ENCODE measurements around the gene GNG12.

The GNG12 gene

DNA sequence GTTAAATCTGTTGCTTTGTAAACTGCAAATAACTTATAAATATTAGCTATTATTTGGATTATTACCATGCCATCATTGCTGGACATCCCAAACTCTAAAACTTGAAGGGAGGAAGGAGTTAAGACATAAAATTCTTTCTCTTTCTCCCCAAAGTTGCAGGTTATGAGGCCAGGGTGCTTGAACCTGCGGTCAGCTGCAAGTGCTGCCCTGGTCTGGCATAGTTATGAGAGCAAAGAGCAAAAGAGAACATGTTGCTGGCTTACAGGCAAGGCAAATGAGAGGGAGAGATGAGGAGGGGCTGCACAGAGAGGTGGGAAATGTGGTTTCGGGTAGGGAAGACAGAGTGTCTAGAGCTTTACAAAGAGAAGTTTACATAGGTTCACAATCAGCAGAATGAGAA, 117.4 kb downstream of the GNG12 start:
- Histone ChIP-seq H3K4me3 (IDR thresholded peaks at IDR 0.05; ENCODE audit: insufficient read depth, low read depth, low read length) (no peak overlapping the region), H3K79me2 (ENCODE audit: insufficient read depth, low read depth) (no peaks in the 10 kb centered on the region), H2AFZ (ENCODE audit: low read depth) (no peak overlapping the region), H3K36me3 (ENCODE audit: insufficient read depth) (no peaks in the 10 kb centered on the region), H3K9ac (no peak overlapping the region), H3K4me2 (no peak overlapping the region), H3K4me1 (ENCODE audit: low read depth, poor library complexity, severe bottlenecking) (peaks cover 16% of the 10 kb centered on the region), H3K27ac (no peak overlapping the region), H4K20me1 (ENCODE audit: insufficient read depth) (no peaks in the 10 kb centered on the region), H3K27me3 (ENCODE audit: insufficient read depth, low read depth) (no peaks in the 10 kb centered on the region)
- TF ChIP-seq, protein P1, sequence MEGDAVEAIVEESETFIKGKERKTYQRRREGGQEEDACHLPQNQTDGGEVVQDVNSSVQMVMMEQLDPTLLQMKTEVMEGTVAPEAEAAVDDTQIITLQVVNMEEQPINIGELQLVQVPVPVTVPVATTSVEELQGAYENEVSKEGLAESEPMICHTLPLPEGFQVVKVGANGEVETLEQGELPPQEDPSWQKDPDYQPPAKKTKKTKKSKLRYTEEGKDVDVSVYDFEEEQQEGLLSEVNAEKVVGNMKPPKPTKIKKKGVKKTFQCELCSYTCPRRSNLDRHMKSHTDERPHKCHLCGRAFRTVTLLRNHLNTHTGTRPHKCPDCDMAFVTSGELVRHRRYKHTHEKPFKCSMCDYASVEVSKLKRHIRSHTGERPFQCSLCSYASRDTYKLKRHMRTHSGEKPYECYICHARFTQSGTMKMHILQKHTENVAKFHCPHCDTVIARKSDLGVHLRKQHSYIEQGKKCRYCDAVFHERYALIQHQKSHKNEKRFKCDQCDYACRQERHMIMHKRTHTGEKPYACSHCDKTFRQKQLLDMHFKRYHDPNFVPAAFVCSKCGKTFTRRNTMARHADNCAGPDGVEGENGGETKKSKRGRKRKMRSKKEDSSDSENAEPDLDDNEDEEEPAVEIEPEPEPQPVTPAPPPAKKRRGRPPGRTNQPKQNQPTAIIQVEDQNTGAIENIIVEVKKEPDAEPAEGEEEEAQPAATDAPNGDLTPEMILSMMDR (conservative IDR thresholded peaks at IDR 0.05; ENCODE audit: low read depth, low read length), result no peak

- no peaks in the 10 kb centered on the region for H3K79me2 ChIP-seq (ENCODE audit: insufficient read depth, low read depth)
- no peaks in the 10 kb centered on the region for H4K20me1 ChIP-seq (ENCODE audit: insufficient read depth)
- peaks cover 16% of the 10 kb centered on the region for H3K4me1 ChIP-seq (ENCODE audit: low read depth, poor library complexity, severe bottlenecking)
- peak overlapping the region; percentile 25; the same call in 1 of the 2 replicates for H3K4me2 ChIP-seq
- no peak overlapping the region for H3K9ac ChIP-seq
- TF ChIP-seq, protein P1 (conservative IDR thresholded peaks at IDR 0.05; ENCODE audit: low read depth, low read length), result no peak
- no peaks in the 10 kb centered on the region for H3K36me3 ChIP-seq (ENCODE audit: insufficient read depth)
- H3K4me3 ChIP-seq (IDR thresholded peaks at IDR 0.05; ENCODE audit: insufficient read depth, low read depth, low read length), result no peak overlapping the region
- H3K27me3 ChIP-seq (ENCODE audit: insufficient read depth, low read depth), result no peaks in the 10 kb centered on the region
- no peak overlapping the region; the same call in 1 of the 2 replicates for H3K27ac ChIP-seq
- H2AFZ ChIP-seq (ENCODE audit: low read depth), result peak overlapping the region; percentile 12; the same call in 1 of the 2 replicates
Measured at GRCh38 chr1:67713057-67713846, 120.0 kb downstream of the GNG12 start.

- Histone ChIP-seq H3K79me2 (ENCODE audit: insufficient read depth, low read depth) (no peaks in the 10 kb centered on the region), H3K36me3 (ENCODE audit: insufficient read depth) (no peaks in the 10 kb centered on the region), H3K9ac (no peak overlapping the region), H2AFZ (ENCODE audit: low read depth) (no peak overlapping the region), H3K4me2 (no peak overlapping the region), H3K4me3 (IDR thresholded peaks at IDR 0.05; ENCODE audit: insufficient read depth, low read depth, low read length) (no peak overlapping the region), H4K20me1 (ENCODE audit: insufficient read depth) (no peaks in the 10 kb centered on the region), H3K4me1 (ENCODE audit: low read depth, poor library complexity, severe bottlenecking) (peaks cover 16% of the 10 kb centered on the region), H3K27ac (no peak overlapping the region), H3K27me3 (ENCODE audit: insufficient read depth, low read depth) (no peaks in the 10 kb centered on the region)
- TF ChIP-seq, protein P1 (conservative IDR thresholded peaks at IDR 0.05; ENCODE audit: low read depth, low read length), result no peak
Measured at GRCh38 chr1:67711855-67712212, 121.4 kb downstream of the GNG12 start.

GRCh38 chr1:67711158-67711854, 122.0 kb downstream of the GNG12 start:
- H3K79me2 ChIP-seq (ENCODE audit: insufficient read depth, low read depth), result no peaks in the 10 kb centered on the region
- H2AFZ ChIP-seq (ENCODE audit: low read depth), result no peak overlapping the region
- peaks cover 16% of the 10 kb centered on the region for H3K4me1 ChIP-seq (ENCODE audit: low read depth, poor library complexity, severe bottlenecking)
- H4K20me1 ChIP-seq (ENCODE audit: insufficient read depth), result no peaks in the 10 kb centered on the region
- no peak overlapping the region for H3K27ac ChIP-seq
- H3K4me2 ChIP-seq, result no peak overlapping the region
- H3K4me3 ChIP-seq (IDR thresholded peaks at IDR 0.05; ENCODE audit: insufficient read depth, low read depth, low read length), result no peak overlapping the region
- TF ChIP-seq, protein P1 (conservative IDR thresholded peaks at IDR 0.05; ENCODE audit: low read depth, low read length), result no peak
- H3K36me3 ChIP-seq (ENCODE audit: insufficient read depth), result no peaks in the 10 kb centered on the region
- H3K27me3 ChIP-seq (ENCODE audit: insufficient read depth, low read depth), result no peaks in the 10 kb centered on the region
- H3K9ac ChIP-seq, result no peak overlapping the region
